A549 (cell line): ENCODE measurements around the gene L3MBTL4. TPM values are rescaled to one million over a fixed set of nuclear protein-coding genes. Genes with fewer than 3 reads are reported as not detected.
"Not testable (repeated sequence)": the region's sequence is repeated elsewhere in the genome, so short reads cannot be mapped to it uniquely, and the experiment has no call there.

Source experiments
- ATAC-seq, 2 experiments: fragments of 200-7000 bp in 1 of 2; fragments of >200 bp in 1 of 2; cut with Nextera tagmentation in 1 of 2; cut with Tn5 transposase in 1 of 2; 3 replicates each; pipeline versions ENCODE4 v1.8.0 to v1.9.1; 2018 to 2020; ENCODE audit warnings: mild to moderate bottlenecking in 1 of 2, moderate library complexity in 1 of 2
- CTCF ChIA-PET: fragments of 300-600 bp; sonication (Branson Sonifier 250); formaldehyde crosslinking; extraction: SDS; loops from one replicate; lab custom pipeline; 2021; ENCODE audit warnings: antibody characterized with exemption, inconsistent platforms; lab: Yijun Ruan, JAX
- POLR2A ChIA-PET: fragments of 350-600 bp; formaldehyde crosslinking; extraction: SDS; loops from one replicate; lab custom pipeline; 2021; ENCODE audit warnings: antibody characterized with exemption, inconsistent platforms; lab: Yijun Ruan, JAX
- DNase-seq, 2 experiments: peaks; one replicate each; pipeline versions ENCODE4 v3.0.0 to v3.0.0-alpha.2; 2011 to 2016; ENCODE audit warnings: low read depth in 1 of 2, low spot score in 1 of 2
- FAIRE-seq: peaks from 2 replicates; lab custom pipeline; 2011; peaks lifted over from hg19 to GRCh38; lab: Jason Lieb, UNC
- H3K27ac ChIP-seq, 2 experiments: fragments of >200 bp; sonication (Bioruptor Twin); formaldehyde crosslinking; 3 replicates each; pipeline ENCODE4 v1.5.1; 2016 to 2017
- H3K4me1 ChIP-seq: fragments of >200 bp; sonication (Bioruptor Twin); formaldehyde crosslinking; 3 replicates; pipeline ENCODE4 v1.6.1; 2016
- H3K4me2 ChIP-seq: fragments of >200 bp; sonication (Bioruptor Twin); formaldehyde crosslinking; 3 replicates; pipeline ENCODE4 v1.6.1; 2016
- H3K4me3 ChIP-seq: fragments of >200 bp; sonication (Bioruptor Twin); formaldehyde crosslinking; 3 replicates; pipeline ENCODE4 v1.5.1; 2016
- H3K9me3 ChIP-seq: fragments of >200 bp; sonication (Bioruptor Twin); formaldehyde crosslinking; 3 replicates; pipeline ENCODE4 v1.6.1; 2016
- BCL3 ChIP-seq: fragments of >200 bp; sonication (Bioruptor Twin); formaldehyde crosslinking; IDR thresholded peaks from 3 replicates; pipeline ENCODE4 v1.6.1; 2016
- CHD4 ChIP-seq: fragments of 200-600 bp; sonication (generic); IDR thresholded peaks from 2 replicates; pipeline ENCODE4 v1.6.1; 2016; ENCODE audit warnings: antibody characterized with exemption, mild to moderate bottlenecking, borderline replicate concordance
- EHF ChIP-seq: fragments of 250-450 bp; sonication (Bioruptor Pico); IDR thresholded peaks from 2 replicates; pipeline ENCODE4 v1.5.0; 2020; ENCODE audit warnings: mild to moderate bottlenecking
- FOSL2 ChIP-seq, 2 experiments: fragments of 450-650 bp in 1 of 2; fragments of >200 bp in 1 of 2; sonication (Bioruptor Twin) in 1 of 2; formaldehyde crosslinking; IDR thresholded peaks; 2 replicates each; pipeline versions ENCODE4 v1.5.0 to v1.6.1; 2016 to 2020; ENCODE audit warnings: mild to moderate bottlenecking in 1 of 2, moderate library complexity in 1 of 2
- FOXS1 ChIP-seq: fragments of 250-450 bp; sonication (Bioruptor Pico); IDR thresholded peaks from 2 replicates; pipeline ENCODE4 v1.5.0; 2020; ENCODE audit warnings: mild to moderate bottlenecking, moderate library complexity
- JUN ChIP-seq, 2 experiments: fragments of >200 bp; sonication (Bioruptor Twin); formaldehyde crosslinking; IDR thresholded peaks; 2 replicates in 1 of 2; 3 replicates in 1 of 2; pipeline ENCODE4 v1.6.1; 2016 to 2017
- MAFK ChIP-seq: fragments of 450-650 bp; IDR thresholded peaks from 2 replicates; pipeline ENCODE4 v1.6.1; 2014; ENCODE audit not compliant: partially characterized antibody
- MAX ChIP-seq: IDR thresholded peaks from 2 replicates; pipeline ENCODE4 v1.6.1; 2012
- MYC ChIP-seq: IDR thresholded peaks from 2 replicates; pipeline ENCODE4 v1.6.1; 2012; ENCODE audit warnings: mild to moderate bottlenecking, inconsistent platforms, low read length, improper control_type of control experiment, borderline replicate concordance
- NFE2L2 ChIP-seq: fragments of 150-350 bp; conservative IDR thresholded peaks from 2 replicates; pipeline ENCODE4 v1.6.1; 2014; ENCODE audit warnings: low read length
- NR3C1 ChIP-seq: fragments of >200 bp; sonication (Bioruptor Twin); formaldehyde crosslinking; IDR thresholded peaks from 3 replicates; pipeline ENCODE4 v1.6.1; 2017
- POLR2AphosphoS2 ChIP-seq: conservative IDR thresholded peaks from 2 replicates; pipeline ENCODE4 v1.6.1; 2012; ENCODE audit warnings: low read length, improper control_type of control experiment, inconsistent platforms
- RCOR1 ChIP-seq: fragments of 150-350 bp; IDR thresholded peaks from 2 replicates; pipeline ENCODE4 v1.6.1; 2014; ENCODE audit warnings: antibody characterized with exemption, low read length, low read depth
- RFX5 ChIP-seq: fragments of 450-650 bp; IDR thresholded peaks from 2 replicates; pipeline ENCODE4 v1.7.1; 2014; ENCODE audit warnings: antibody characterized with exemption, mild to moderate bottlenecking, moderate library complexity
- RNF2 ChIP-seq: fragments of 200-600 bp; sonication (generic); IDR thresholded peaks from 2 replicates; pipeline ENCODE4 v1.6.1; 2016; ENCODE audit warnings: low read depth, mild to moderate bottlenecking, antibody characterized with exemption, moderate library complexity, borderline replicate concordance
- SMC3 ChIP-seq: fragments of >200 bp; sonication (Bioruptor Twin); formaldehyde crosslinking; IDR thresholded peaks from 3 replicates; pipeline ENCODE4 v1.6.1; 2018; ENCODE audit warnings: inconsistent platforms
- WGBS: methylation state at CpG from one replicate; pipeline ENCODE4 v1.1.6; 2017; ENCODE audit errors: missing lambda C conversion rate; 5-methylcytosine and 5-hydroxymethylcytosine counted together
- polyA plus RNA-seq, 4 experiments: library from polyadenylated mRNA; depleted of rRNA in 3 of 4; stranded (reverse); fragments of >200 nt; fragmentation: RNase III in 1 of 4; extraction: RNeasy Plus Mini Kit Qiagen cat#74134 plus additional on column Dnase treatment in 1 of 4; gene quantifications; 2 replicates in 3 of 4; 3 replicates in 1 of 4; pipeline ENCODE4 v1.2.3, GENCODE V29; 2011 to 2017

The L3MBTL4 gene
- polyA plus RNA-seq, 2 of the 4 experiments (the other 2 are of a cell fraction): 0.03 to 0.06 TPM

- TF ChIP-seq SMC3: no peak
- no peak for TF ChIP-seq POLR2AphosphoS2
- TF ChIP-seq MYC: no peak
These were observed 335.8 kb downstream of the L3MBTL4 start (continued) for GRCh38 chr18:6078877-6079276.

- FAIRE-seq, ATAC-seq, POLR2A ChIA-PET, H3K4me2 ChIP-seq, DNase-seq, H3K9me3 ChIP-seq, H3K4me1 ChIP-seq, H3K27ac ChIP-seq, H3K4me3 ChIP-seq, CTCF ChIA-PET: not testable (repeated sequence)
- 43% methylated on average over 11 of the region's 11 CpGs for WGBS
These were observed 342.3 kb downstream of the L3MBTL4 start for GRCh38 chr18:6072423-6072822.

GRCh38 chr18:6069539-6069938 lies 345.2 kb downstream of the L3MBTL4 start:
- ChIA-PET POLR2A (no interaction called here), CTCF (no interaction called here)
- H3K4me1 ChIP-seq: no peaks in the 10 kb centered on the region
- H3K4me3 ChIP-seq: no peak overlapping the region
- DNase-seq: no peak
- H3K27ac ChIP-seq: no peak overlapping the region
- FAIRE-seq: no peak
- WGBS: 0% methylated on average over 2 of the region's 4 CpGs
- no peak overlapping the region for H3K4me2 ChIP-seq
- no peaks in the 10 kb centered on the region for H3K9me3 ChIP-seq
- TF ChIP-seq RCOR1 (no peak), JUN (IDR thresholded peaks at IDR 0.05) (no peak), SMC3 (no peak), RNF2 (no peak), BCL3 (no peak), CHD4 (no peak)
- no peak for ATAC-seq

- ChIA-PET CTCF (interaction anchor here (0.6 kb wide), 1 partner anchor 190 kb away, joined by 3 read pairs; no protein-coding TSS in a partner anchor), POLR2A (no interaction called here)
- FAIRE-seq (no peak), ATAC-seq (no peak), DNase-seq (no peak)
- Histone ChIP-seq H3K4me2 (no peak overlapping the region), H3K9me3 (no peaks in the 10 kb centered on the region), H3K4me1 (no peaks in the 10 kb centered on the region), H3K4me3 (no peak overlapping the region), H3K27ac (no peak overlapping the region)
- WGBS: 24% methylated on average over 3 of the region's 3 CpGs
- TF ChIP-seq NR3C1 (no peak), RFX5 (no peak), JUN (IDR thresholded peaks at IDR 0.05) (no peak), FOSL2 (IDR thresholded peaks at IDR 0.05) (no peak), FOSL2 (CRISPR knock-in tag; IDR thresholded peaks at IDR 0.05) (no peak), MAX (no peak), FOXS1 (CRISPR knock-in tag) (no peak)
These were observed 345.6 kb downstream of the L3MBTL4 start for GRCh38 chr18:6069103-6069502.

- ChIA-PET POLR2A (no interaction called here), CTCF (no interaction called here)
- no peak for ATAC-seq
- TF ChIP-seq EHF (no peak), MAFK (peak; percentile 74), NFE2L2 (peak; percentile 74)
- no peak for FAIRE-seq
- H3K4me1 ChIP-seq: peaks cover 19% of the 10 kb centered on the region
- no peak overlapping the region for H3K4me2 ChIP-seq
- no peak overlapping the region for H3K27ac ChIP-seq
- no peak for DNase-seq
- H3K4me3 ChIP-seq: no peak overlapping the region
- whole genome bisulfite sequencing: 48% methylated on average over 4 of the region's 4 CpGs
- no peaks in the 10 kb centered on the region for H3K9me3 ChIP-seq
These were observed 354.6 kb downstream of the L3MBTL4 start for GRCh38 chr18:6060149-6060548.
